GM12878 (cell line): Measurements from ENCODE around the gene MYO3B. TPM values are rescaled to one million over a fixed set of nuclear protein-coding genes. Genes with fewer than 3 reads are reported as not detected.

Experiments used
- ASH2L ChIP-seq: fragments of 300-600, 200-600 bp; sonication (generic); IDR thresholded peaks from 2 replicates; pipeline ENCODE4 v1.6.1; 2017; ENCODE audit warnings: low read depth, mild to moderate bottlenecking, borderline replicate concordance
- BCL11A ChIP-seq: IDR thresholded peaks from 2 replicates; pipeline ENCODE4 v1.6.1; 2011; ENCODE audit warnings: low read depth, low read length
- E2F4 ChIP-seq: IDR thresholded peaks from 2 replicates; pipeline ENCODE4 v1.6.1; 2012; ENCODE audit warnings: low read depth, low read length, improper control_type of control experiment
- EGR1 ChIP-seq, 2 experiments: IDR thresholded peaks; 1 replicate in 1 of 2; 2 replicates in 1 of 2; pipeline ENCODE4 v1.6.1; 2011 to 2012; ENCODE audit warnings: low read depth in 2 of 2, low read length in 2 of 2, borderline replicate concordance in 1 of 2, mild to moderate bottlenecking in 1 of 2, moderate library complexity in 1 of 2
- ELK1 ChIP-seq: IDR thresholded peaks from 2 replicates; pipeline ENCODE4 v1.6.1; 2012; ENCODE audit warnings: low read depth, low read length, improper control_type of control experiment
- EP300 ChIP-seq, 2 experiments: fragments of 150-350 bp in 1 of 2; IDR thresholded peaks; 2 replicates each; pipeline ENCODE4 v1.6.1; 2011 to 2012; ENCODE audit warnings: low read depth in 2 of 2, low read length in 2 of 2, borderline replicate concordance in 1 of 2, improper control_type of control experiment in 1 of 2, inconsistent platforms in 1 of 2; ENCODE audit not compliant: control insufficient read depth in 1 of 2
- FOS ChIP-seq: IDR thresholded peaks from 3 replicates; pipeline ENCODE4 v1.6.1; 2011; ENCODE audit warnings: borderline replicate concordance; ENCODE audit not compliant: insufficient read length; ENCODE audit errors: extremely low read depth
- GATAD2B ChIP-seq: fragments of 450-650 bp; conservative IDR thresholded peaks from 2 replicates; pipeline ENCODE4 v1.6.1; 2017; ENCODE audit warnings: low read depth, mild to moderate bottlenecking, moderate library complexity
- HCFC1 ChIP-seq: fragments of 150-350 bp; IDR thresholded peaks from 2 replicates; pipeline ENCODE4 v1.6.1; 2014; ENCODE audit warnings: low read length
- IRF3 ChIP-seq: fragments of 450-650 bp; IDR thresholded peaks from 2 replicates; pipeline ENCODE4 v1.6.1; 2014; ENCODE audit warnings: mild to moderate bottlenecking
- KDM1A ChIP-seq: fragments of 200-600 bp; sonication (generic); IDR thresholded peaks from 2 replicates; pipeline ENCODE4 v1.6.1; 2016; ENCODE audit warnings: borderline replicate concordance
- MTA2 ChIP-seq: fragments of 450-650 bp; IDR thresholded peaks from 2 replicates; pipeline ENCODE4 v1.6.1; 2016; ENCODE audit warnings: low read depth, mild to moderate bottlenecking, moderate library complexity
- NFIC ChIP-seq: IDR thresholded peaks from 2 replicates; pipeline ENCODE4 v1.6.1; 2012; ENCODE audit warnings: low read depth, mild to moderate bottlenecking, inconsistent platforms, low read length, moderate library complexity
- RELB ChIP-seq: fragments of 450-650 bp; IDR thresholded peaks from 2 replicates; pipeline ENCODE4 v1.6.1; 2017; ENCODE audit warnings: low read depth, mild to moderate bottlenecking, moderate library complexity
- REST ChIP-seq: IDR thresholded peaks from 2 replicates; pipeline ENCODE4 v1.6.1; 2012; ENCODE audit warnings: mild to moderate bottlenecking, low read depth, low read length
- RUNX3 ChIP-seq: IDR thresholded peaks from 2 replicates; pipeline ENCODE4 v1.6.1; 2012; ENCODE audit warnings: low read length, inconsistent platforms
- TCF7 ChIP-seq: IDR thresholded peaks from 2 replicates; pipeline ENCODE4 v1.6.1; 2014; ENCODE audit warnings: antibody characterized with exemption, borderline replicate concordance
- polyA plus RNA-seq, 11 experiments: library from polyadenylated mRNA; depleted of rRNA in 4 of 11; unstranded in 6 of 11; stranded (reverse) in 5 of 11; fragments of >200 nt; fragmentation: Nextera tagmentation in 4 of 11; fragmentation: Illumina TruSeq in 1 of 11; extraction: Ambion mirVana in 4 of 11; extraction: Trizol in 1 of 11; gene quantifications; 1 replicate in 1 of 11; 2 replicates in 10 of 11; pipeline versions ENCODE4 v1.2.1 to v1.2.3, GENCODE V29; 2011 to 2016; ENCODE audit warnings: inconsistent platforms in 2 of 11, missing spikeins in 2 of 11, low read depth in 1 of 11
- total RNA-seq, 4 experiments: library from RNA; depleted of rRNA in 3 of 4; stranded (reverse); fragments of >200 nt in 3 of 4; fragmentation: Illumina TruSeq in 1 of 4; extraction: Trizol in 1 of 4; gene quantifications; 2 replicates each; pipeline versions ENCODE4 v1.2.1 to v1.2.3, GENCODE V29; 2013 to 2021

The MYO3B gene
- total and polyA plus RNA-seq, 10 of the 15 experiments (the other 5 are each of a cell fraction or from before 2014, with no cell fraction given), result 1.1 to 7.1 (median 2.1) TPM

GRCh38 chr2:170509452-170510193 lies 331.7 kb downstream of the MYO3B start (continued):
- TF ChIP-seq GATAD2B, result no peak
- TF ChIP-seq EGR1 (IDR thresholded peaks at IDR 0.05; ENCODE audit: borderline replicate concordance in 1 of 2, low read depth in 2 of 2, low read length in 2 of 2), result no peak
- no peak for TF ChIP-seq ELK1
- TF ChIP-seq REST, result no peak
- TF ChIP-seq NFIC, result peak; percentile 61; the same call in 1 of the 2 replicates
- no peak for TF ChIP-seq TCF7
- no peak for TF ChIP-seq KDM1A
- TF ChIP-seq E2F4, result no peak
- no peak for TF ChIP-seq FOS
- TF ChIP-seq HCFC1, result no peak
- peak; percentile 88 for TF ChIP-seq BCL11A
- no peak for TF ChIP-seq ASH2L
- peak; percentile 68 to 86; a peak in 3 of 4 replicates for TF ChIP-seq EP300 (IDR thresholded peaks at IDR 0.05; ENCODE audit: borderline replicate concordance in 1 of 2, control insufficient read depth in 1 of 2, low read depth in 2 of 2, low read length in 2 of 2)
- TF ChIP-seq IRF3, result no peak
- TF ChIP-seq RUNX3, result peak; percentile 89
- TF ChIP-seq RELB, result peak; percentile 33; the same call in 1 of the 2 replicates
- TF ChIP-seq MTA2, result peak; percentile 76
